Ovary (tissue), 9 donors: ENCODE measurements around the gene CNTN5. TPM values are rescaled to one million over a fixed set of nuclear protein-coding genes. Genes with fewer than 3 reads are reported as not detected.

Experiments used
- DNase-seq, 5 donors: peaks; one replicate each; pipeline ENCODE4 v3.0.0-alpha.2; 2019 to 2020
- H3K27ac ChIP-seq, 2 donors: fragments of 200-600 bp; one replicate each; pipeline versions ENCODE4 v1.5.1 to v1.8.0; 2019 to 2022
- H3K27me3 ChIP-seq: fragments of 200-600 bp; one replicate; pipeline ENCODE4 v1.8.0; 2022
- H3K36me3 ChIP-seq: fragments of 200-600 bp; sonication (generic); one replicate; pipeline ENCODE4 v1.5.1; 2019
- H3K4me1 ChIP-seq: one replicate; pipeline ENCODE4 v1.8.1; 2013; ENCODE audit warnings: mild to moderate bottlenecking, moderate library complexity; ENCODE audit not compliant: insufficient read depth
- H3K4me3 ChIP-seq: fragments of 200-600 bp; sonication (generic); one replicate; pipeline ENCODE4 v1.5.1; 2017
- H3K9me3 ChIP-seq, 2 donors: fragments of 200-600 bp in 1 of 2; sonication (generic) in 1 of 2; one replicate each; pipeline versions ENCODE4 v1.5.1 to v1.8.1; 2013 to 2019; ENCODE audit warnings: mild to moderate bottlenecking in 1 of 2, moderate library complexity in 1 of 2
- CTCF ChIP-seq, 3 donors: fragments of 450-650 bp in 2 of 3; fragments of 200-600 bp in 1 of 3; IDR thresholded peaks; one replicate each; pipeline versions ENCODE4 v1.5.1 to v1.8.0; 2016 to 2022; ENCODE audit warnings: antibody characterized with exemption in 3 of 3, mild to moderate bottlenecking in 1 of 3
- EP300 ChIP-seq: sonication (generic); formaldehyde crosslinking; IDR thresholded peaks from one replicate; pipeline ENCODE4 v1.6.1; 2017; ENCODE audit warnings: antibody characterized with exemption
- POLR2A ChIP-seq: fragments of 450-650 bp; IDR thresholded peaks from one replicate; pipeline ENCODE4 v1.6.1; 2017; ENCODE audit warnings: antibody characterized with exemption, mild to moderate bottlenecking, moderate library complexity
- WGBS, 3 donors: extraction: QIAGEN DNeasy Blood & Tissue Kit in 1 of 3; methylation state at CpG; one replicate each; pipeline versions ENCODE4 v1.1.5 to v1.1.7; 2013 to 2017; 5-methylcytosine and 5-hydroxymethylcytosine counted together
- intact Hi-C, 4 donors: fragments of 100-400 bp; cut with DNase I; formaldehyde crosslinking; loops; one replicate each; pipeline versions ENCODE4 v1.11.0 to v1.15.1; 2022 to 2023
- polyA plus RNA-seq, 2 donors: library from polyadenylated mRNA; stranded (reverse); fragments of 200-250 nt in 1 of 2; fragments of 350-450 nt in 1 of 2; fragmentation: Illumina TruSeq in 1 of 2; extraction: RNeasy Lipid Tissue Mini Kit (QIAGEN cat#74804) in 1 of 2; gene quantifications; one replicate each; pipeline ENCODE4 v1.2.3, GENCODE V29; 2013 to 2014
- total RNA-seq, 7 donors: library from RNA; depleted of rRNA in 2 of 7; stranded (reverse); fragments of >200 nt in 2 of 7; fragmentation: NEBNext Ultra II Directional in 3 of 7; extraction: Animal tissue kit (Norgen Biotek cat#: 25700) in 3 of 7; gene quantifications; one replicate each; pipeline versions ENCODE4 v1.1.0 to v1.2.4, GENCODE V29; 2016 to 2023
- donor health status: DM: no; HTN: no; CAD: no; lungs with moderate emphysema.
- donor health status: DM: no; HTN: no; CAD: no.
- donor health status: Bipolar disorder and iron deficiency.
- donor health status: DM: yes; HTN: yes; CAD: no.
- donor health status: DM: no; HTN: no; CAD: no.
- donor health status: DM: yes; HTN: yes; CAD: no.

CNTN5 gene
- total and polyA plus RNA-seq, 9 donors: 0.02 to 1.1 (median 0.15) TPM; not detected in 5

GRCh38 chr11:99307510-99308088 lies 286.9 kb downstream of the CNTN5 start:
- TF ChIP-seq CTCF (IDR thresholded peaks at IDR 0.05) (no peak), POLR2A (no peak)
- Histone ChIP-seq H3K4me1 (no peaks in the 10 kb centered on the region), H3K27me3 (no peaks in the 10 kb centered on the region), H3K36me3 (no peaks in the 10 kb centered on the region), H3K9me3 (no peaks in the 10 kb centered on the region), H3K27ac (no peak overlapping the region), H3K4me3 (no peak overlapping the region)
- WGBS, 3 donors: 48 to 59% (median 55%) methylated on average over 3 of the region's 3 CpGs
- DNase-seq: no peak
- intact Hi-C loops: no loop called here

GRCh38 chr11:99311870-99312269 lies 291.1 kb downstream of the CNTN5 start:
- 85 to 91% (median 91%) methylated on average over 1 of the region's 1 CpG for WGBS, 3 donors
- DNase-seq: no peak

GRCh38 chr11:99316776-99317520 lies 296.2 kb downstream of the CNTN5 start:
- 18 to 20% (median 18%) methylated on average over 13 of the region's 13 CpGs for WGBS, 3 donors
- DNase-seq: no peak
- Histone ChIP-seq H3K27me3 (no peaks in the 10 kb centered on the region), H3K27ac (no peak overlapping the region), H3K36me3 (no peaks in the 10 kb centered on the region), H3K4me1 (no peaks in the 10 kb centered on the region), H3K9me3 (no peaks in the 10 kb centered on the region), H3K4me3 (no peak overlapping the region)
- intact Hi-C loops: no loop called here
- no peak for TF ChIP-seq CTCF (IDR thresholded peaks at IDR 0.05)
- no peak for TF ChIP-seq POLR2A
- no peak for TF ChIP-seq EP300

More at GRCh38 chr11:99311870-99312269, 291.1 kb downstream of the CNTN5 start:
- no peaks in the 10 kb centered on the region for H3K36me3 ChIP-seq
- H3K27ac ChIP-seq: no peak overlapping the region
- TF ChIP-seq CTCF (IDR thresholded peaks at IDR 0.05) (no peak), EP300 (no peak), POLR2A (no peak)
- no peak overlapping the region for H3K4me3 ChIP-seq
- intact Hi-C loops: no loop called here
- H3K4me1 ChIP-seq: no peaks in the 10 kb centered on the region
- no peaks in the 10 kb centered on the region for H3K27me3 ChIP-seq
- H3K9me3 ChIP-seq: no peaks in the 10 kb centered on the region

- no peaks in the 10 kb centered on the region for H3K4me1 ChIP-seq
- no peaks in the 10 kb centered on the region for H3K36me3 ChIP-seq
- intact Hi-C loops: no loop called here
- H3K27me3 ChIP-seq: no peaks in the 10 kb centered on the region
- TF ChIP-seq POLR2A (no peak), CTCF (IDR thresholded peaks at IDR 0.05) (no peak), EP300 (no peak)
- no peaks in the 10 kb centered on the region for H3K9me3 ChIP-seq
- H3K4me3 ChIP-seq: no peak overlapping the region
- H3K27ac ChIP-seq: no peak overlapping the region
- no peak for DNase-seq
- 41 to 71% (median 64%) methylated on average over 4 of the region's 4 CpGs for WGBS, 3 donors
Measured at GRCh38 chr11:99320769-99321290, 300.1 kb downstream of the CNTN5 start.
